ENCODE data around the gene SPA17. TPM values are rescaled to one million over a fixed set of nuclear protein-coding genes. Genes with fewer than 3 reads are reported as not detected.

SPA17 gene
- total RNA-seq, 2 experiments from 2014 or later, result 2.4 to 2.9 TPM

GRCh38 chr11:124672536-124673215, 1.0 kb upstream of the SPA17 start:
- H3K27ac Mint-ChIP-seq, result peak overlapping the region; percentile 65
- ATAC-seq (no peak), DNase-seq (no peak)
- H3K9me3 Mint-ChIP-seq (ENCODE audit: low read depth), result no peaks in the 10 kb centered on the region
- peak overlapping the region; percentile 84 for H3K4me3 Mint-ChIP-seq
- CTCF ChIA-PET, result interaction anchor here (0.9 to 6.6 kb wide), 11 partner anchors 9 to 164 kb away, joined by 3 to 78 read pairs (median 6); partner anchors contain the start of gene ESAM
- peaks cover 1% of the 10 kb centered on the region for H3K36me3 Mint-ChIP-seq
- H3K4me1 Mint-ChIP-seq, result peaks cover 37% of the 10 kb centered on the region
- no peaks in the 10 kb centered on the region for H3K27me3 Mint-ChIP-seq

GRCh38 chr11:124674168-124674517, 439 bp downstream of the SPA17 start:
- ATAC-seq (no peak), DNase-seq (no peak)
- Mint-ChIP-seq H3K27me3 (no peaks in the 10 kb centered on the region), H3K4me3 (peak overlapping the region; percentile 84), H3K4me1 (peaks cover 37% of the 10 kb centered on the region), H3K9me3 (ENCODE audit: low read depth) (no peaks in the 10 kb centered on the region), H3K27ac (peak overlapping the region; percentile 89), H3K36me3 (peaks cover 1% of the 10 kb centered on the region)
- CTCF ChIA-PET, result interaction anchor here (0.6 to 6.6 kb wide), 9 partner anchors 11 to 258 kb away, joined by 3 to 78 read pairs (median 6); no protein-coding TSS in a partner anchor

DNA sequence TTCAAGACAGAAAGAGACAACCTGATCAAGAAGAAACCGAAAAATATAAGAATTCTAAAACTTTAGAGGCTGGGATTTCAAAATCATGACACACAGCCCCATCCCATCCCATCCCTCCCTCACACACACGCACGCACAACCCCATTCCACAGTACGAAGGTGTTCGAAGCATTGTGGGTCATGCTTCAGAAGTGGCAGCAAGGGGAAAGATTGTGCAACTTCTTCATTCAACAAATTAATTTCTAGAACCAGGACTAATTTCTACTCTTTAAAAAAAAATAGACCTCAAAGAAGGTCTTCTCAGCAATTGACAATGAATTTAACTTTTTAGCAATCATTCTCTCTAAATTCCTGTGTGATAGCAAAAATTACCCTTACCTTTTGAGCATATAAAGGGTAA, 867 bp downstream of the SPA17 start:
- CTCF ChIA-PET, result interaction anchor here (1.9 to 6.6 kb wide), 3 partner anchors 11 to 163 kb away, joined by 6 to 78 read pairs (median 10); no protein-coding TSS in a partner anchor
- Mint-ChIP-seq H3K36me3 (peaks cover 1% of the 10 kb centered on the region), H3K27me3 (no peaks in the 10 kb centered on the region), H3K27ac (peak overlapping the region; percentile 89), H3K4me3 (peak overlapping the region; percentile 84), H3K9me3 (ENCODE audit: low read depth) (no peaks in the 10 kb centered on the region), H3K4me1 (peaks cover 37% of the 10 kb centered on the region)
- DNase-seq (no peak), ATAC-seq (no peak)

DNA sequence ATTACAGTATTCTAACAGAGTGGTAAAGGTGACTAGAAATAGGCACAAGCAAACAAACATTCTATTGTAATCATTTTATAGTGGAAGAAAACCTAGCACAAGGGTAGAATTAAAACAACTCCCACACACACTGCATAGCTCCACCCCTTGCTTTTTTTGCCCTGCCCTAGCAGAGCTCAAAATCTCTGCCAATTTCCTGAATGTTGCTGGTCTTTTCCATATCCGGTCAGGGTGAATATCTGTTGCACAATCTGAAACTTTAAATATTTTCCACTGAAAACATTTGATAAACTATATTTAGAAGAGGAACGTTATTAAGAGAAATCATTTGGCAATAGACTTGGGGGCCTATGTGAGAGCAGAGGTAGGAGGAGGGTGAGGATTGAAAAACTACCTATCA, 2.7 kb downstream of the SPA17 start:
- CTCF ChIA-PET, result interaction anchor here (0.8 kb wide), 2 partner anchors 109 to 161 kb away, joined by 3 read pairs; no protein-coding TSS in a partner anchor
- H3K4me3 Mint-ChIP-seq, result no peak overlapping the region
- no peak for DNase-seq
- H3K4me1 Mint-ChIP-seq, result peaks cover 31% of the 10 kb centered on the region
- no peak for ATAC-seq
- H3K27me3 Mint-ChIP-seq, result peaks cover 4% of the 10 kb centered on the region
- no peak overlapping the region for H3K27ac Mint-ChIP-seq
- peaks cover 1% of the 10 kb centered on the region for H3K36me3 Mint-ChIP-seq
- H3K9me3 Mint-ChIP-seq (ENCODE audit: low read depth), result no peaks in the 10 kb centered on the region

DNA sequence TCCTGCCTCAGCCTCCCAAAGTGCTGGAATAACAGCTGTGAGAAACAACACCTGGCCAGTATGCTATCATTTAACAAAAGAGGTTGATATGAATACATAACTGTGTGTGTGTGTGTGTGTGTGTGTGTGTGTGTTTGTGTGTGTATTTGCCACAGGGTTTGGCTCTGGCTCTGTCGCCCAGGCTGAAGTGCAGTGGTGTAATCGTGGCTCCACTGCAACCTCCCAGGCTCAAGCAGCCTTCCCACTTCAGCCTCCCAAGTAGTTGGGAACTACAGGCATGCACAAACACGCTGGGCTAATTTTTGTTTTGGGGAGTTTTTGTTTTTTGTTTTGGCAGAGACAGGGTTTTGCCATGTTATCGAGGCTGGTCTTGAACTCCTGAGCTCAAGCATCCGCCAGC, 4.7 kb downstream of the SPA17 start:
- peaks cover 9% of the 10 kb centered on the region for H3K9me3 Mint-ChIP-seq (ENCODE audit: low read depth)
- H3K27me3 Mint-ChIP-seq, result peaks cover 4% of the 10 kb centered on the region
- CTCF ChIA-PET, result interaction anchor here (2.4 kb wide), 1 partner anchor 9 kb away, joined by 9 read pairs; no protein-coding TSS in a partner anchor
- H3K27ac Mint-ChIP-seq, result no peak overlapping the region
- ATAC-seq (no peak), DNase-seq (no peak)
- peaks cover 1% of the 10 kb centered on the region for H3K36me3 Mint-ChIP-seq
- H3K4me1 Mint-ChIP-seq, result peaks cover 18% of the 10 kb centered on the region
- no peak overlapping the region for H3K4me3 Mint-ChIP-seq

DNA sequence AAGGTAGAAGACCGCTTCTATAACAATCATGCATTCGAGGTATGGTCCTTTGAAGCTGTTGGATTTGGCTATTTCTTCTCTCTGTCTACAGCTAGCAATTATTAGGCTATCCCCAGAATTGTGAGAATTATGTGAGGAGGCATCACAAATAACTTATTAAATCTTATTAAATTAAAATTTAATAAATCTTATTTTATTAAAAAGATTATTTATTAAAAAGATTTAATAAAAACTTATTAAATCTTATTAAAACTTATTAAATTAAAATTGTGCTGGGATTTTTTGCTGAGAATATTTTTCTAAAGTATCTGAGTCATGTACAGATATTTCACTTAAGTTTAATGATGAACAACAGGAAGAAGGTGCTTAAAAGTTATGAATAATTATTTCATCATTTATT, 7.7 kb downstream of the SPA17 start:
- ATAC-seq, result no peak
- Mint-ChIP-seq H3K9me3 (ENCODE audit: low read depth) (peaks cover 13% of the 10 kb centered on the region), H3K4me3 (no peak overlapping the region), H3K27ac (no peak overlapping the region), H3K36me3 (peaks cover 6% of the 10 kb centered on the region), H3K27me3 (peaks cover 4% of the 10 kb centered on the region), H3K4me1 (no peaks in the 10 kb centered on the region)
- CTCF ChIA-PET, result interaction anchor here (1.4 kb wide), 1 partner anchor 65 kb away, joined by 3 read pairs; no protein-coding TSS in a partner anchor
- no peak for DNase-seq

DNA sequence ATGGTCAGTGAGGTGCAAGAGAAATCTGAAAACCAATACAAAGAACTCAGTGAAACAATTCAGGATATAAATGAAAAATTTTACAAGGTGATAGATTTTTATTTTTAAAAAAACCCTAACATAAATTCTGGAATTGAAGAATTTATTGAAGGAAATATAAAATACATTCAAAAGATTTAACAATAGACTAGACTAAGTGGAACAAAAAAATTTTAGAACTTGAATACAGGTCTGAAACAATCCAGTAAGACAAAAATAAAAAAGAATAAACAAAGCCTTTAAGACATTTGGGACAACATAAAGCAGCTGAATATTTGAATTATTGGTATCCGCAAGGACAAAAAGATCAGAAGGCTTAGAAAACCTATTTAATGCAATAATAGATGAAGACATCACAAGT, 8.7 kb downstream of the SPA17 start:
- no peak overlapping the region for H3K27ac Mint-ChIP-seq
- ATAC-seq, result no peak

DNA sequence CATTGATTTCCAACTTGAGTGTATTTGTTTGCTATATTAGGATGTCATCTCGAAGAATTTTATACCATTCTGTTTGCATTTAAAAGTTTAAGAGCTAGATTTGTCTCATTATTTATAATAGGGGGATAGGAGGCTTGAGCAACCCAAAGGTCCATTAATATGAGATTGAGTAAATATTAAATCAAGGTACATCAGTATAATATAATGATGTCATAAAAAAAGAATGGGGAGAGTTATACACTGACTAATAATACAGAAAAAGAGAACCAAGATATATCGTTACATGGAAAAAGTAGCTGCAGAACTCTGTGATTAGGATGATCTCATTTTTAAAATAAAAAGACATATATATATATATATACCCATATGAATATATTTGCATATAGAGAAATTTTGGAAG, 19.4 kb downstream of the SPA17 start:
- Mint-ChIP-seq H3K4me1 (no peaks in the 10 kb centered on the region), H3K27me3 (peaks cover 20% of the 10 kb centered on the region), H3K9me3 (ENCODE audit: low read depth) (no peaks in the 10 kb centered on the region), H3K36me3 (no peaks in the 10 kb centered on the region), H3K4me3 (no peak overlapping the region), H3K27ac (no peak overlapping the region)
- CTCF ChIA-PET, result interaction anchor here (1.0 kb wide), 1 partner anchor 53 kb away, joined by 3 read pairs; no protein-coding TSS in a partner anchor
- DNase-seq (no peak), ATAC-seq (no peak)

More for the DNA sequence above, 8.7 kb downstream of the SPA17 start:
- CTCF ChIA-PET, result interaction anchor here (1.4 kb wide), 1 partner anchor 64 kb away, joined by 3 read pairs; no protein-coding TSS in a partner anchor
- H3K27me3 Mint-ChIP-seq, result peaks cover 13% of the 10 kb centered on the region
- no peak for DNase-seq
- H3K4me3 Mint-ChIP-seq, result no peak overlapping the region
- peaks cover 20% of the 10 kb centered on the region for H3K9me3 Mint-ChIP-seq (ENCODE audit: low read depth)
- no peaks in the 10 kb centered on the region for H3K4me1 Mint-ChIP-seq
- peaks cover 6% of the 10 kb centered on the region for H3K36me3 Mint-ChIP-seq

- no peaks in the 10 kb centered on the region for H3K9me3 Mint-ChIP-seq (ENCODE audit: low read depth)
- no peak for DNase-seq
- ATAC-seq, result no peak
- peaks cover 29% of the 10 kb centered on the region for H3K27me3 Mint-ChIP-seq
- H3K4me3 Mint-ChIP-seq, result no peak overlapping the region
- CTCF ChIA-PET, result interaction anchor here (0.9 to 1.9 kb wide), 2 partner anchors 25 to 31 kb away, joined by 3 to 4 read pairs; no protein-coding TSS in a partner anchor
- no peaks in the 10 kb centered on the region for H3K4me1 Mint-ChIP-seq
- no peak overlapping the region for H3K27ac Mint-ChIP-seq
- no peaks in the 10 kb centered on the region for H3K36me3 Mint-ChIP-seq
Observed at GRCh38 chr11:124699547-124699946, 25.8 kb downstream of the SPA17 start.

GRCh38 chr11:124700028-124700427, 26.3 kb downstream of the SPA17 start:
- CTCF ChIA-PET, result interaction anchor here (1.6 to 1.9 kb wide), 2 partner anchors 25 to 41 kb away, joined by 3 to 4 read pairs; no protein-coding TSS in a partner anchor
- no peak overlapping the region for H3K4me3 Mint-ChIP-seq

DNA sequence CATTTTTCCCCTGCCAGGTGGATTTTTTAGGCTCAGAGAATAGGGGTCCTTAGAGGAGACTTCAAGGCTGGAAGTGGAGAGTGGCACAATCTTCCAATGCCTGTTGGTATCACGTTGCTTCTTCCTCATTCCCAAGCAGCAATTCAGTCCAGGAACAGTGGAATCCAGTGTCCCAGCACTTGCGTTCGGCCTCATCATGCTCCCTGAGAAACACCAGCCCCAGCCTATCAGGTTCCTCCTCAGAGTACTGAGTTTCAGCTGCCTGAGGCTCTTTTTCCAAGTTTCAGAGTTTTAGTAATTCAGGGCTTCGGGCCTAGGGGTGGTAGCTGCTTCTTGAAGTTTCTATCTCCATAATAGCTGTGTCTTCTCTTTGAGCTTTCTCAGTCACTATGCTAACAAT, 34.1 kb downstream of the SPA17 start:
- no peak for ATAC-seq
- H3K27me3 Mint-ChIP-seq, result peaks cover 5% of the 10 kb centered on the region
- no peaks in the 10 kb centered on the region for H3K9me3 Mint-ChIP-seq (ENCODE audit: low read depth)

More at GRCh38 chr11:124700028-124700427, 26.3 kb downstream of the SPA17 start:
- no peak for DNase-seq
- H3K27me3 Mint-ChIP-seq, result peaks cover 29% of the 10 kb centered on the region
- ATAC-seq, result no peak
- H3K9me3 Mint-ChIP-seq (ENCODE audit: low read depth), result no peaks in the 10 kb centered on the region
- no peak overlapping the region for H3K27ac Mint-ChIP-seq
- no peaks in the 10 kb centered on the region for H3K4me1 Mint-ChIP-seq
- H3K36me3 Mint-ChIP-seq, result no peaks in the 10 kb centered on the region

GRCh38 chr11:124712392-124712791, 38.7 kb downstream of the SPA17 start:
- H3K4me3 Mint-ChIP-seq, result no peak overlapping the region
- no peak overlapping the region for H3K27ac Mint-ChIP-seq
- DNase-seq (no peak), ATAC-seq (no peak)
- no peaks in the 10 kb centered on the region for H3K36me3 Mint-ChIP-seq
- CTCF ChIA-PET, result no interaction called here
- H3K4me1 Mint-ChIP-seq, result peaks cover 1% of the 10 kb centered on the region
- peaks cover 18% of the 10 kb centered on the region for H3K27me3 Mint-ChIP-seq
- no peaks in the 10 kb centered on the region for H3K9me3 Mint-ChIP-seq (ENCODE audit: low read depth)

More for the DNA sequence above, 34.1 kb downstream of the SPA17 start:
- Mint-ChIP-seq H3K36me3 (no peaks in the 10 kb centered on the region), H3K4me3 (no peak overlapping the region), H3K27ac (no peak overlapping the region), H3K4me1 (no peaks in the 10 kb centered on the region)
- DNase-seq, result no peak
- CTCF ChIA-PET, result no interaction called here

DNA sequence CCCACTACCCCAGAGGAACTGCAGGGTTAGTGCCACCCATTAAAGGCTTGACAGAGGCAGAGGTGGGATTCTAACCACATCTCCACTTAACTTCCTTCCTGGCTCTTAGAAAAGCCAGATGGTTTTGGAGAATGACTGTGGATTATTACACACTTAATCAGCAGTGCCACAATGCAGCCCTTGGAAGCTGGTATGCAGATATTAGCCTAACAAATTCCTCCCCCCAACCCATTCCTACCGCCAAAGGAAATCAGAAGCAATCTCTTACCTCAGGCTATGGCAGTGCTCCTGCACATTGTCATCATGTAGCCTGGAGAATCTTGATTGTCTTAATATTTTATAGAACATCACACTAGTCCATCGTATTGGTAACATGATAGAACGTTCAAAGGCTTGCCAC, 42.9 kb downstream of the SPA17 start:
- Mint-ChIP-seq H3K4me1 (peaks cover 11% of the 10 kb centered on the region), H3K36me3 (no peaks in the 10 kb centered on the region), H3K27me3 (peaks cover 50% of the 10 kb centered on the region), H3K27ac (no peak overlapping the region), H3K4me3 (no peak overlapping the region), H3K9me3 (ENCODE audit: low read depth) (no peaks in the 10 kb centered on the region)
- DNase-seq (no peak), ATAC-seq (no peak)
- CTCF ChIA-PET, result interaction anchor here (0.6 to 1.4 kb wide), 3 partner anchors 30 to 48 kb away, joined by 3 to 4 read pairs (median 3); no protein-coding TSS in a partner anchor

DNA sequence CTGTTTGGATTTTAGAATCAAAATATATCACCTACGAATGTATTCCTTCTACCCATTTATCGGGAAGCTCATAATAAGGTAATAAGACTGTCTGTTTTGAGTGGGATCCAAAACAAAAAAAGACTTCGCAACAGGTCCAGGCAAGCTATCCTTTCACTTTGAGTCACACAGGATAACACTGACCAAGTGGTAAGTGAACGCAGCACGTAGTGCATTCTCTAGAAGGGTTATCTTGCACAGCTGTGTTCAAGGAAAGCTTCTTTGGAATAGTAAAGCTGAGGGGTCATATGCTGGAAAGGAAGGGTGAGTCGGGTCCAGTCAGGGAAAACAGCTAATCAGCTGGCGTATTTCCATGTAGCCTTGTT, 43.7 kb downstream of the SPA17 start:
- Mint-ChIP-seq H3K27me3 (peaks cover 58% of the 10 kb centered on the region), H3K4me3 (no peak overlapping the region), H3K36me3 (no peaks in the 10 kb centered on the region), H3K27ac (no peak overlapping the region), H3K4me1 (peaks cover 11% of the 10 kb centered on the region), H3K9me3 (ENCODE audit: low read depth) (no peaks in the 10 kb centered on the region)
- ATAC-seq (no peak), DNase-seq (no peak)
- CTCF ChIA-PET, result interaction anchor here (0.8 to 1.4 kb wide), 2 partner anchors 22 to 29 kb away, joined by 3 to 4 read pairs; partner anchors contain the start of gene NRGN

Data from activated CD8-positive, alpha-beta memory T cell treated with anti-CD3 and anti-CD28 coated beads, Interleukin-2, amount 10 ng/mL, durations not matched to agents 7 days and 5 days (primary cell).